ENCODE results near the gene MAD2L1BP. TPM values are rescaled to one million over a fixed set of nuclear protein-coding genes. Genes with fewer than 3 reads are reported as not detected.

The MAD2L1BP gene
- total RNA-seq, 1 experiment from 2014 or later: 46.3 TPM

- no peak overlapping the region for H2BK20ac ChIP-seq (ENCODE audit: low read depth, low read length, poor library complexity, severe bottlenecking)
- H3K27me3 ChIP-seq (ENCODE audit: insufficient read depth, low read length): no peaks in the 10 kb centered on the region
- H2BK120ac ChIP-seq (ENCODE audit: low read depth, low read length, poor library complexity, severe bottlenecking): no peak overlapping the region
- no peak overlapping the region for H3K4ac ChIP-seq (ENCODE audit: low read depth, low read length)
- H3K14ac ChIP-seq (ENCODE audit: insufficient read depth, low read length): no peak overlapping the region
- no peak overlapping the region for H2AK5ac ChIP-seq (ENCODE audit: insufficient read length, low read length)
- no peak overlapping the region for H2AFZ ChIP-seq (ENCODE audit: low read length)
- H4K20me1 ChIP-seq (ENCODE audit: control insufficient read depth, insufficient read depth, insufficient read length): no peaks in the 10 kb centered on the region
- no peak overlapping the region for H3K27ac ChIP-seq (ENCODE audit: insufficient read length, low read depth, low read length)
- no peak overlapping the region for H3K4me3 Mint-ChIP-seq
- H2BK15ac ChIP-seq (ENCODE audit: low read depth, low read length): no peak overlapping the region
- peaks cover under 1 to 8% of the 10 kb centered on the region in 2 experiments; a peak in 3 of 4 replicates for H3K4me1 Mint-ChIP-seq
- no peak overlapping the region for H2BK5ac ChIP-seq (ENCODE audit: insufficient read length, low read length)
- no peak overlapping the region for H3K4me2 ChIP-seq (ENCODE audit: insufficient read depth, insufficient read length, low read length)
- H3K9me3 Mint-ChIP-seq: no peaks in the 10 kb centered on the region
- H3K4me1 ChIP-seq (ENCODE audit: insufficient read depth, low read length): no peaks in the 10 kb centered on the region
- no peak overlapping the region for H3K56ac ChIP-seq (ENCODE audit: insufficient read length, low read depth, low read length)
- H3K79me1 ChIP-seq (ENCODE audit: insufficient read depth, low read depth, low read length, poor library complexity, severe bottlenecking): peaks cover 6% of the 10 kb centered on the region
- H3K36me3 Mint-ChIP-seq (ENCODE audit: insufficient read depth in 1 of 3, low read depth in 3 of 3): peaks cover 47 to 78% (median 75%) of the 10 kb centered on the region in 3 experiments; a peak in 6 of 7 replicates
- H4K91ac ChIP-seq (ENCODE audit: insufficient read length, low read depth, low read length): no peak overlapping the region
- H3K27ac Mint-ChIP-seq: no peak overlapping the region
- no peak overlapping the region for H3T11ph ChIP-seq (ENCODE audit: low read length)
- no peaks in the 10 kb centered on the region for H3K27me3 Mint-ChIP-seq (ENCODE audit: low read depth)
- H3K79me2 ChIP-seq (ENCODE audit: insufficient read depth, low read length): no peaks in the 10 kb centered on the region
- no peak for DNase-seq
- no peak overlapping the region for H3K23ac ChIP-seq (ENCODE audit: insufficient read length, low read depth, low read length)
- no peak overlapping the region for H2BK12ac ChIP-seq (ENCODE audit: insufficient read length, low read depth, low read length)
- no peaks in the 10 kb centered on the region for H3K23me2 ChIP-seq (ENCODE audit: insufficient read length, low read depth, low read length, poor library complexity, severe bottlenecking)
- TF ChIP-seq CTCF (conservative IDR thresholded peaks at IDR 0.05): no peak
- no CpG with 5 or more reads among the region's 10 CpGs for WGBS (ENCODE audit: extremely low coverage, insufficient read length, low lambda C conversion rate)
- H3K9ac ChIP-seq (ENCODE audit: extremely low read depth, insufficient read length, low read length): no peak overlapping the region
- no peak overlapping the region for H4K8ac ChIP-seq (replicated peaks; ENCODE audit: insufficient read length, low read depth, low read length)
- H3K18ac ChIP-seq (ENCODE audit: insufficient read length, low read depth, low read length): no peak overlapping the region
- no peaks in the 10 kb centered on the region for H3K9me3 ChIP-seq (ENCODE audit: control insufficient read depth, low read depth, low read length)
- no peak overlapping the region for H4K5ac ChIP-seq (ENCODE audit: insufficient read length, low read depth, low read length)
Measured at GRCh38 chr6:43622541-43622940, 13.1 kb upstream of the MAD2L1BP start.
